AG10803 (cell line): ENCODE measurements around the gene TNS1.

ENCODE experiments used
- DNase-seq: peaks from one replicate; pipeline ENCODE4 v3.0.0; 2010; ENCODE audit warnings: low read depth
- H3K4me3 ChIP-seq: 2 replicates; pipeline ENCODE4 v1.5.1; 2011; ENCODE audit warnings: mild to moderate bottlenecking, low read length, control low read depth
- TF ChIP-seq, protein P1 (sequence below): conservative IDR thresholded peaks from 2 replicates; pipeline ENCODE4 v1.5.1; 2011; ENCODE audit warnings: mild to moderate bottlenecking, low read length, control low read depth, inconsistent platforms

TNS1 gene

DNA sequence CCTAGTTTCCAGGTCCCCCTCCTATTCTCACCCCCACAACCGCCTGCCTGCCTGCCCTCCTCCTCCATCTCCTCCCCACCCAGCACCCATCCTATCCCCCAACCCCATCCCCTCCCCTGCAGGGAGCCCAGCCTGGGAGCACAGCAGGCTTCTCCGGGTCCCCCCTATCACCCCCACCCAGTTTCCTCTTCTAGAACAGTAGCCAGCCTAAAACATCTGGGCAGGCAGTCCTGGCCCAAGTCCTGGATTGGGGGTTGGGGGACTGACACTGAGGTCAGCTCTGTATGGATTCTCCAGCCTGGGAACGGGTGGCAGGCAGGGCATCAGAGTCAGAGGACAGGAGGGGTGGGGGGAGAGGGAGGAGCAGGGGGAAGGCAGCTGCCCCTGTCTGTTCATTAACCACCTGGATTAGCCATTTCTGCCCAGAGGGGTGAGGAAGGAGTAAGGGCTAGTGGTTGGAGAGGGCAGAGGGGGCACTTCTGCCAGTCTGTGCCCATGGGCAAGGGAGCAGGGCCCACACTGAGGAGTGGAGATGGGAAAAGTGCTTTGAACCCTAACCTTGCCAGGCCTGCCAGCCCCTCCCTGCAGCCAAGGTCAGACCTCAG, 60.0 kb downstream of the TNS1 start:
- peak overlapping the region; percentile 92 for H3K4me3 ChIP-seq
- TF ChIP-seq, protein P1, sequence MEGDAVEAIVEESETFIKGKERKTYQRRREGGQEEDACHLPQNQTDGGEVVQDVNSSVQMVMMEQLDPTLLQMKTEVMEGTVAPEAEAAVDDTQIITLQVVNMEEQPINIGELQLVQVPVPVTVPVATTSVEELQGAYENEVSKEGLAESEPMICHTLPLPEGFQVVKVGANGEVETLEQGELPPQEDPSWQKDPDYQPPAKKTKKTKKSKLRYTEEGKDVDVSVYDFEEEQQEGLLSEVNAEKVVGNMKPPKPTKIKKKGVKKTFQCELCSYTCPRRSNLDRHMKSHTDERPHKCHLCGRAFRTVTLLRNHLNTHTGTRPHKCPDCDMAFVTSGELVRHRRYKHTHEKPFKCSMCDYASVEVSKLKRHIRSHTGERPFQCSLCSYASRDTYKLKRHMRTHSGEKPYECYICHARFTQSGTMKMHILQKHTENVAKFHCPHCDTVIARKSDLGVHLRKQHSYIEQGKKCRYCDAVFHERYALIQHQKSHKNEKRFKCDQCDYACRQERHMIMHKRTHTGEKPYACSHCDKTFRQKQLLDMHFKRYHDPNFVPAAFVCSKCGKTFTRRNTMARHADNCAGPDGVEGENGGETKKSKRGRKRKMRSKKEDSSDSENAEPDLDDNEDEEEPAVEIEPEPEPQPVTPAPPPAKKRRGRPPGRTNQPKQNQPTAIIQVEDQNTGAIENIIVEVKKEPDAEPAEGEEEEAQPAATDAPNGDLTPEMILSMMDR: no peak
- no peak for DNase-seq

DNA sequence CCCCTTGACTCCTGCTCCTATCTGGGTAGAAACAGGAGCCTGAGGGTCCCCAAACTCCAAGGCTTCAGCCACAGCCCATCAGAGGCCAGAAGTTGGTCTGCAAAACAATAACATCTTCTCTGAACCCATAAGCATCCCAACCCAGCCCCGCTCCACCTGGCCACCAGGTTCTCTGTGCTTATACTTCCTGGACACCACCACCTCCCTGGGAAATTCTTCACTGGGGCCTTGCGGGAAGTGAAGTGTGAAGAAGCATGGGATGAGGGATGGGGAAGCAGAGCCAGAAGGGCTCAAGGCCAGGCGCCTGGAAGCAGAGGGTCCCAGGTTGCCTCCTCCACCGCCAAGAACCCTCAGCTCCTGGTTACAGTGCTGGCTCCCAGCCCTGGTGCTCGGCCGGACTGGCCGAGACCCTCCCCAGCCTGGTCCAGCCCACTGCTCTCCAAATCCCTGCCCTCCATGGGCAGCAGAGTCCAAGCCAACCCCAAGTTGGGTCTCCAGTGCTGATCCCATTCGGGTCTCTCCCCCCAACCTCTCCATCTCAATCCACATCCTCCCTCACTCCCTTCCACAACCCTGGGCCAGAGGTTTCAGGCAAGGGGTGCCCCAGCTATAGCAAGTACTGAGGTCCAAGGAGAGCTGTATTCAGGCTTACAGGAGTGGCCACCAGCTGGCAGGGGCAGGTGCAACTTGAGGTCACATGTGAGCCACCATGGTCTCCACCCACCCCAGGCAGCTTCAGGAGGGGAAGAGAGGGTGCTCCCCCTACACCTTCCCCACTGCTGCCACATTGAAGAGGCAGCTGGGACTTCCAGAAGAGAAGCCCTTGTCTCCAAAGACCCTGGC, 60.7 kb downstream of the TNS1 start:
- H3K4me3 ChIP-seq: peak overlapping the region; percentile 92
- TF ChIP-seq, protein P1: no peak

DNA sequence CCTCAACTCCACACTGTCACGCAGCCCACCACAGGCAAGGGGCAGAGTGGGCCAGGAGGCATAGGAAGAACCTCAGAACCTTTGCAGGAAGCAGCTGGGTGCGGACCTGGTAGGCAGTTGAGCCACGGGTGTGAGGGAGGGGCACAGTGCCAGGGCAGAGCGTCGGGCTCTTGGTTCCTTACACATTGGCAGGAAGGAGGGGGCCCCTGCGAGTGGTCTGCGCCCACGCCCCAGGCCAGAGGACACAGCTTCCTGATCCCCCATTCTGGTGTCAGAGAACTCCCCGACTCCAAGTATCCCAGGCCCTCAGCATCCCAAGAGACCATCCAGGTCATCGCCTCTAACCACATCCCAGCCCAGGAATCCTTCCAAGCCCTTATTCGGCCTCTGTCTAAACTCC, 61.5 kb downstream of the TNS1 start:
- TF ChIP-seq, protein P1: no peak
- DNase-seq: no peak
- peak overlapping the region; percentile 92 for H3K4me3 ChIP-seq

More for the DNA sequence above, 60.7 kb downstream of the TNS1 start:
- no peak for DNase-seq

DNA sequence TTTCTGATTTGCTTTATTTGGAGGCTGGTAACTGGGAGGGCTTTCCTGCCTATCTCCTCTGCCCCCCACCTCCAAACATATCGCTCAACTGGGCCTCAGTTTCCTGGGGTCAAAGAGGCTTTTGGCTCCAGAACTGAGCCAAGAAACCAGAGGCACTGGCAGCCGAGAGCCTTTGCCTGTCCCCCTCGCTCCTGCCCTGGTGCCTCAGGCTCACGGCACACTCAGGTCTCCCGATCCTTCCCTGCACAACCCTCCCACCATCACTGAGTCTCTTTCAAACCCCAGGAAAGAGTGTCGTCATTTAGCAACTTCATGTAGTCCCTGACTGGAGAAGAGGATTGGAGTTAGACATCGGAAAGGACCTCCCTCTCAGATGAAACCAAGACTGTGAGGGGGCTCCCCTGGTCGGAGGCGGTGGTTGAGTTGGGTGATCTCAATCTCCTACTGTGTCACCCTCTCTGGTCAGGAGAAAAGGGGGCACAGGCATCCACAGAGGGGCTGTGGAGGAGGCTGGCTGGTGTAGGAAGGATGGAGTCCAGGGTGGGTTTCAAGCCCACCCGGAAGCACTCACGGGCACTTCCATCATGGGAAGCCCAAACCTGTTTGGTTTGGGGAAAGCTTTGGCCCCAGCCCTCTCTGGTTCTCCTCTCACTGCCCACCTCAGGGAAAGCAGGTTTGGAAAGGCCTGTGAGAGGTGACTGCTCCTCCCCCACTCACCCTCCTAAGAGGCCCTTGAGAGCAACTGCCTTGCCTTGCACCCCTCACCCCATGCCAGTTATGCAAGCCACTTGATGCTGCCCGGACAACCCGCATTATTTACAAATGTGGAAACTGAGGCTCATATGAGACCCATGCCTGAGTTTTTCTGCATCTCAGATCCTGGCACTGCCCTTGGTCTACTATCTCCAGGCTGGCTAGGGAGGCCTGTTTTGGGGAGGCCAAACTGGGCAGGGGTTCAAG, 62.3 kb downstream of the TNS1 start:
- peak overlapping the region; percentile 92 for H3K4me3 ChIP-seq
- TF ChIP-seq, protein P1: no peak
- no peak for DNase-seq

DNA sequence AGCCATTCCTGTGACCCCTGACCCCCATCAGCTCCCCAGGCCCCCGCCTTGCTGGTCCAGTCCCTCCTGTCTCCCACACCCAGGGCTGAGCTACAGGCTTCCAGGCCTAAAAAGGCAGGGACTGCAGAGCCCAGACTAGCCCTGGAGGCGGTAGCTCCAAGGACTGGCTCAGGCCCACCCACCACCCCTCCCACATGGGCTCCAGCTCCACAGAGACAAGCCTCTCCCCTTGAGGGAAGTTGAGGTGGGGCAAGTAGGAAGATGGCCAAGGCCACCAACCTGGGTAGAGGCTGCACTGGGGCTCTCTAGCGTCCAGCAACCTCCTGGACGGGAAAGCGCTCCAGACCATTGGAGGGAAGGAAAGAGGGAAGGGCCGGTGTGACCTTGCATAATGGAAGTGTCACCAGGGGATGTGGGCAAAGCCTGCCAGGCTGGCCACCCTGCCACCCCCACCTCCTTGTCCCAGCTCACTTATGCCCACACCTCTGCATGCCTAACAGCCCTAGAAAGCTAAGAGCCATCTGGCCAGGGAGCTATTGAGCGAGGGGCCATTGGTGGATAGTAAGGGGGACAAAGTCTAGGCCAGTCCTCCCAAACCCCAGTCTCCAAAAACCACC, 63.1 kb downstream of the TNS1 start:
- TF ChIP-seq, protein P1: no peak
- no peak for DNase-seq
- H3K4me3 ChIP-seq: peak overlapping the region; percentile 3; the same call in 1 of the 2 replicates

DNA sequence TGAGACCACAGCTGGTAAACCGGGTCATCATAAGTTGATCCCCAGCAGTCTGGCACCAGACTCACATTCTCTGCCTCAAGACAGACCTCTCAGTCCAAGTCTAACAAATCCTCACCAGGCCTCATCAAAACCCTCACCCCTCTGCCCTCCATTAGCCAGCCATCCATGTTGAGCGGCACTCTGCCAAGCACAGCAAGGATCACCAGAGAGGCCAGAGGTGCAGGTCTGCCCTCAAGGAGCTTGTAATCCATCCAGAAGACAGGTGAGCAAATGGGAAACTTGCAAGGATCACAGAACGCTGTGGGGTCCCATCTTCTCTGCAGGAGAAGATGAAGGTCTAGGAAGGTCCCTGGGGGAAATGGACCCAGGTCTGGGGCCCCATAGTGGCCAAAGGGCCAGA, 63.6 kb downstream of the TNS1 start:
- TF ChIP-seq, protein P1: no peak
- DNase-seq: no peak
- H3K4me3 ChIP-seq: no peak overlapping the region
